ENCODE measurements around the gene METTL27.
"Not testable (repeated sequence)": the region's sequence is repeated elsewhere in the genome, so short reads cannot be mapped to it uniquely, and the experiment has no call there.

METTL27 gene, protein sequence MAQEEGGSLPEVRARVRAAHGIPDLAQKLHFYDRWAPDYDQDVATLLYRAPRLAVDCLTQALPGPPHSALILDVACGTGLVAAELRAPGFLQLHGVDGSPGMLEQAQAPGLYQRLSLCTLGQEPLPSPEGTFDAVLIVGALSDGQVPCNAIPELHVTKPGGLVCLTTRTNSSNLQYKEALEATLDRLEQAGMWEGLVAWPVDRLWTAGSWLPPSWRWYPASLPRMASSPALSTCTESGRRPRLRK

DNA sequence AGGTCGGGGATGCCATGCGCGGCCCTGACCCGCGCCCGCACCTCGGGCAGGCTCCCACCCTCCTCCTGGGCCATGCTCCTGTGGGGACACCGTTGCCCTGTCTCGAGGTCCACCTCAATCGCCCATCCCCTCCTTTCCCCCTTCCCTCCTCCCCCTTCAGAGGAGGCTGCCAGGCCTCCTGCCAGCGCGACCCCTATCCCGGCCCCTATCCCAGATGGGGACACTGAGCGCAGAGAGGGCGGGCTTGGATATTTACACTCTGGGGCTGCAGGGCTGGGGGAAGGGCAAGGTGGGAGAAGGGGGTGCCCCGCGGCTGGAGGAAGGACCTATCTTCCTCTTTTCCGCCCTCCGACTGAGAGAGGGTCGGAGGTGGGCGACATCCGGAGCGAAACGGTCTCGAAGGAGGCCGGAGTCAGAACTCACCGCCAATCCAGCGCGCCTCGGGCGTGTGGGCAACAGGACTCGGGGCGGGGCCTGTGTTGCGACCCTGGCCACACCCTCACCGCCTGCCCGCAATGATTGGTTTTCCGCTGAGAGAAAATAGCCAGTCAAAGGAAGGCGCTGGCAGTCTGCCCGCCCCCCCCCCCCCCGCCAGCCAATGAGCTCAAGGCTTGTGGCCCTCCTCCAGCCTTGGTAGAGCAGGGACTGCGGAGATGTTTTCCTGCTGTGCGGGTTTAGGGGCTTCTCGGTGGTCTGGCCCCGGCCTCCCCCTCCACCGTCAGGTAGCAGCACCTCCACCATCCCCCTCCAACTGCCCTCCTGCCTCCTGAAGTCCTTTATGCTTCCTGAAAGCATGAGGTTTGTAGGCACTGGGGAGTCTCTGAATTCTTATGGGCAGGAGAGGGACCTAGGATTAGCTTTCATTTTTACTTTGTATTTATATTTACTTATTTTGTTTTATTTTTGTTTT lies at the start of gene METTL27:
TSS of gene METTL27 (minus strand) at position 450 of the 910 bp plus-strand sequence. CDS start at position 74, 376 bp downstream.
- Histone ChIP-seq H3K9ac (ENCODE audit: low read depth in 1 of 2, low read length in 2 of 2) (peak within 1 kb of the TSS; percentile 90 to 91), H3K4me3 (ENCODE audit: low read length in 2 of 2) (peak within 1 kb of the TSS; percentile 80 to 93), H3K27me3 (ENCODE audit: control insufficient read depth in 2 of 2, insufficient read depth in 2 of 2, low read length in 2 of 2) (no peaks in the 10 kb centered on the region), H3K4me1 (ENCODE audit: control insufficient read depth in 2 of 2, insufficient read depth in 2 of 2, low read length in 2 of 2) (peaks cover 3 to 7% of the 10 kb centered on the region in 2 donors), H3K9me3 (ENCODE audit: control insufficient read depth in 2 of 2, low read length in 2 of 2) (no peaks in the 10 kb centered on the region), H3K27ac (ENCODE audit: low read depth in 2 of 2, low read length in 2 of 2) (peak within 1 kb of the TSS; percentile 77 to 79), H3K36me3 (ENCODE audit: control insufficient read depth in 2 of 2, insufficient read depth in 2 of 2, low read length in 2 of 2) (no peaks in the 10 kb centered on the region)

GRCh38 chr7:73891178-73891885 lies 49.0 kb upstream of the METTL27 start:
- Histone ChIP-seq H3K9ac (ENCODE audit: low read depth in 1 of 2, low read length in 2 of 2) (no peak overlapping the region), H3K4me3 (ENCODE audit: low read length in 2 of 2) (no peak overlapping the region), H3K9me3 (ENCODE audit: control insufficient read depth in 2 of 2, low read length in 2 of 2) (no peaks in the 10 kb centered on the region), H3K4me1 (ENCODE audit: control insufficient read depth in 2 of 2, insufficient read depth in 2 of 2, low read length in 2 of 2) (peaks cover 3 to 4% of the 10 kb centered on the region in 2 donors), H3K27me3 (ENCODE audit: control insufficient read depth in 2 of 2, insufficient read depth in 2 of 2, low read length in 2 of 2) (peaks cover 0 to 4% of the 10 kb centered on the region in 2 donors), H3K36me3 (ENCODE audit: control insufficient read depth in 2 of 2, insufficient read depth in 2 of 2, low read length in 2 of 2) (no peaks in the 10 kb centered on the region), H3K27ac (ENCODE audit: low read depth in 2 of 2, low read length in 2 of 2) (no peak overlapping the region)

- Histone ChIP-seq H3K27me3 (ENCODE audit: control insufficient read depth in 2 of 2, insufficient read depth in 2 of 2, low read length in 2 of 2) (peaks cover 0 to 4% of the 10 kb centered on the region in 2 donors), H3K36me3 (ENCODE audit: control insufficient read depth in 2 of 2, insufficient read depth in 2 of 2, low read length in 2 of 2) (no peaks in the 10 kb centered on the region), H3K9ac (ENCODE audit: low read depth in 1 of 2, low read length in 2 of 2) (no peak overlapping the region), H3K27ac (ENCODE audit: low read depth in 2 of 2, low read length in 2 of 2) (no peak overlapping the region), H3K4me3 (ENCODE audit: low read length in 2 of 2) (no peak overlapping the region), H3K4me1 (ENCODE audit: control insufficient read depth in 2 of 2, insufficient read depth in 2 of 2, low read length in 2 of 2) (peaks cover 3 to 4% of the 10 kb centered on the region in 2 donors), H3K9me3 (ENCODE audit: control insufficient read depth in 2 of 2, low read length in 2 of 2) (no peaks in the 10 kb centered on the region)
These were observed 48.3 kb upstream of the METTL27 start for GRCh38 chr7:73890555-73891147.

- H3K36me3 ChIP-seq (ENCODE audit: control insufficient read depth in 2 of 2, insufficient read depth in 2 of 2, low read length in 2 of 2): no peaks in the 10 kb centered on the region
- peaks cover 0 to 4% of the 10 kb centered on the region in 2 donors for H3K27me3 ChIP-seq (ENCODE audit: control insufficient read depth in 2 of 2, insufficient read depth in 2 of 2, low read length in 2 of 2)
- H3K9ac ChIP-seq (ENCODE audit: low read depth in 1 of 2, low read length in 2 of 2): no peak overlapping the region
- H3K27ac ChIP-seq (ENCODE audit: low read depth in 2 of 2, low read length in 2 of 2): no peak overlapping the region
- no peak overlapping the region for H3K4me3 ChIP-seq (ENCODE audit: low read length in 2 of 2)
- H3K9me3 ChIP-seq (ENCODE audit: control insufficient read depth in 2 of 2, low read length in 2 of 2): no peaks in the 10 kb centered on the region
- peaks cover 0 to 3% of the 10 kb centered on the region in 2 donors for H3K4me1 ChIP-seq (ENCODE audit: control insufficient read depth in 2 of 2, insufficient read depth in 2 of 2, low read length in 2 of 2)
These were observed 46.6 kb upstream of the METTL27 start for GRCh38 chr7:73888959-73889358.

DNA sequence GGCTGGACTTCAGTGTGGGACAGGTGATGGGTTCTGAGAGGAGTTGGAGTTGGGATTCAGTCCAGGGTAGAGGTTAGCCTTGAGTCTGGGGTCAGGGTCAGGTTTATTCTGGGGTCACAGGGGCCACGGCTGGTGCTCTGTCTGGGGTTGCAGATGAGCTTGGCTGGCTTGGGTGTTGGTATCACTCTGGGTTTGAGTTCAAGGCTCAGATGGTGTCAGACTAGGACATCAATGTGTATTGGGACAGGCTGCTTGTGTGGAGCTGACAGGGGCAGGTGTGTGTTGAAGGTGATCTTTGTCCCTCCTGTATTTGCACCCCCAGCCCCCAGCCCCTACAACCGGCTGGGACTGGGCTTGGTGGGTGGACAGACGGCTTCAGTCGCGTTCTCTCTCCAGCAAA lies 45.4 kb upstream of the METTL27 start:
- H3K27ac ChIP-seq (ENCODE audit: low read depth in 2 of 2, low read length in 2 of 2): no peak overlapping the region
- no peaks in the 10 kb centered on the region for H3K9me3 ChIP-seq (ENCODE audit: control insufficient read depth in 2 of 2, low read length in 2 of 2)
- no peak overlapping the region for H3K9ac ChIP-seq (ENCODE audit: low read depth in 1 of 2, low read length in 2 of 2)
- no peak overlapping the region for H3K4me3 ChIP-seq (ENCODE audit: low read length in 2 of 2)
- no peaks in the 10 kb centered on the region for H3K36me3 ChIP-seq (ENCODE audit: control insufficient read depth in 2 of 2, insufficient read depth in 2 of 2, low read length in 2 of 2)
- H3K27me3 ChIP-seq (ENCODE audit: control insufficient read depth in 2 of 2, insufficient read depth in 2 of 2, low read length in 2 of 2): no peaks in the 10 kb centered on the region
- H3K4me1 ChIP-seq (ENCODE audit: control insufficient read depth in 2 of 2, insufficient read depth in 2 of 2, low read length in 2 of 2): peaks cover 0 to 3% of the 10 kb centered on the region in 2 donors

- H3K36me3 ChIP-seq (ENCODE audit: control insufficient read depth in 2 of 2, insufficient read depth in 2 of 2, low read length in 2 of 2): no peaks in the 10 kb centered on the region
- H3K27ac ChIP-seq (ENCODE audit: low read depth in 2 of 2, low read length in 2 of 2): peak overlapping the region in 1 of 2 donors; percentile 15
- H3K27me3 ChIP-seq (ENCODE audit: control insufficient read depth in 2 of 2, insufficient read depth in 2 of 2, low read length in 2 of 2): no peaks in the 10 kb centered on the region
- no peak overlapping the region for H3K4me3 ChIP-seq (ENCODE audit: low read length in 2 of 2)
- no peaks in the 10 kb centered on the region for H3K9me3 ChIP-seq (ENCODE audit: control insufficient read depth in 2 of 2, low read length in 2 of 2)
- no peak overlapping the region for H3K9ac ChIP-seq (ENCODE audit: low read depth in 1 of 2, low read length in 2 of 2)
- H3K4me1 ChIP-seq (ENCODE audit: control insufficient read depth in 2 of 2, insufficient read depth in 2 of 2, low read length in 2 of 2): peaks cover 3 to 7% of the 10 kb centered on the region in 2 donors
These were observed 43.9 kb upstream of the METTL27 start for GRCh38 chr7:73885975-73886798.

DNA sequence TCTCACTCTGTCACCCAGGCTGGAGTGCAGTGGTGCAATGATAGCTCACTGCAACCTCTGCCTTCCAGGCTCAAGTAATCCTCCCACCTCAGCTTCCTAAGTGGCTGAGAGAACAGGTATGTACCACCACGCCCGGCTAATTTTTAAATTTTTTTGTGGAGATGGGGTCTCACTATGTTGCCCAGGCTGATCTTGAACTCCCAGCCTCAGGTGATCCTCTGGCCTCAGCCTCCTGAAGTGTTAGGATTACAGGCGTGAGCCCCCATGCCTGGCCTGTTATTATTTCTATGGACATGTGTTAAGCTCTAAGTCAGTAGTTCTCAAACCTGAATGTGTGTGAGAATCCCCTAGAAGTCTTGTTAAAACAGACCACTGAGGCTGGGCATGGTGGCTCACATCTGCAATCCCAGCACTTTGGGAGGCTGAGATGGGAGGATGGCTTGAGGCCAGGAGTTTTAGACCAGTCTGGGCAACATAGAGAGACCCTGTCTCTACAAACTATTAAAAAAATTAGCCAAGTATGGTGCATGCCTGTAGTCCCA lies 43.2 kb upstream of the METTL27 start:
- Histone ChIP-seq H3K9ac (ENCODE audit: low read depth in 1 of 2, low read length in 2 of 2) (no peak overlapping the region), H3K9me3 (ENCODE audit: control insufficient read depth in 2 of 2, low read length in 2 of 2) (no peaks in the 10 kb centered on the region), H3K27me3 (ENCODE audit: control insufficient read depth in 2 of 2, insufficient read depth in 2 of 2, low read length in 2 of 2) (no peaks in the 10 kb centered on the region), H3K4me1 (ENCODE audit: control insufficient read depth in 2 of 2, insufficient read depth in 2 of 2, low read length in 2 of 2) (peaks cover 3 to 12% of the 10 kb centered on the region in 2 donors), H3K36me3 (ENCODE audit: control insufficient read depth in 2 of 2, insufficient read depth in 2 of 2, low read length in 2 of 2) (no peaks in the 10 kb centered on the region), H3K4me3 (ENCODE audit: low read length in 2 of 2) (no peak overlapping the region), H3K27ac (ENCODE audit: low read depth in 2 of 2, low read length in 2 of 2) (no peak overlapping the region)

- H3K27me3 ChIP-seq (ENCODE audit: control insufficient read depth in 2 of 2, insufficient read depth in 2 of 2, low read length in 2 of 2); H3K9ac ChIP-seq (ENCODE audit: low read depth in 1 of 2, low read length in 2 of 2); H3K4me3 ChIP-seq (ENCODE audit: low read length in 2 of 2); H3K36me3 ChIP-seq (ENCODE audit: control insufficient read depth in 2 of 2, insufficient read depth in 2 of 2, low read length in 2 of 2); H3K27ac ChIP-seq (ENCODE audit: low read depth in 2 of 2, low read length in 2 of 2); H3K9me3 ChIP-seq (ENCODE audit: control insufficient read depth in 2 of 2, low read length in 2 of 2): not testable (repeated sequence)
- peaks cover 7 to 17% of the 10 kb centered on the region in 2 donors for H3K4me1 ChIP-seq (ENCODE audit: control insufficient read depth in 2 of 2, insufficient read depth in 2 of 2, low read length in 2 of 2)
These were observed 42.6 kb upstream of the METTL27 start for GRCh38 chr7:73884867-73885422.

- Histone ChIP-seq H3K27ac (ENCODE audit: low read depth in 2 of 2, low read length in 2 of 2) (no peak overlapping the region), H3K27me3 (ENCODE audit: control insufficient read depth in 2 of 2, insufficient read depth in 2 of 2, low read length in 2 of 2) (no peaks in the 10 kb centered on the region), H3K9me3 (ENCODE audit: control insufficient read depth in 2 of 2, low read length in 2 of 2) (no peaks in the 10 kb centered on the region), H3K9ac (ENCODE audit: low read depth in 1 of 2, low read length in 2 of 2) (no peak overlapping the region), H3K4me1 (ENCODE audit: control insufficient read depth in 2 of 2, insufficient read depth in 2 of 2, low read length in 2 of 2) (peaks cover 7 to 17% of the 10 kb centered on the region in 2 donors), H3K36me3 (ENCODE audit: control insufficient read depth in 2 of 2, insufficient read depth in 2 of 2, low read length in 2 of 2) (no peaks in the 10 kb centered on the region), H3K4me3 (ENCODE audit: low read length in 2 of 2) (no peak overlapping the region)
These were observed 39.7 kb upstream of the METTL27 start for GRCh38 chr7:73882047-73882402.
